ENCODE measurements around the gene ITPK1. TPM values are rescaled to one million over a fixed set of nuclear protein-coding genes. Genes with fewer than 3 reads are reported as not detected.
A peak's percentile ranks its signal among the peaks of the same experiment; 100 is the strongest.

The ITPK1 gene
- total RNA-seq, 2 experiments from 2014 or later, result 17.8 to 34.7 TPM

DNA sequence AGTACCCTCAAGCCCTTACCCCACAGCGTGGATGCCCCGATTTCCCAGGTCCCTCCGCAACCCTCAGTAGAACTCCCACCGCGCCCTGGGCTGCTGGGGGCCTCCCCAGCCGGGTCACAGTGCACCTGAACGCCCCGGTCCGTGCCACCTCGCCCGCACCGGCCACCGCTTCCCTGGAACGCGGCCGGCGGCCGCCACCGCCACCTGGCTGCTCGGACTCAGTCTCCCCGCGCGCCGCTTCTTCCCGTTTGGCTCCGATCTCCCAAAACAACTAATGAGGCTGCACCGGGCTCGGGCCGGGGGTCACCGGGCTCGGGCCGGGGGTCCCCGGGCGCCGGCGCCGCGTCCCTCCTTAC lies 1.0 kb downstream of the ITPK1 start:
- H2AFZ ChIP-seq (ENCODE audit: low read length), result peak overlapping the region; percentile 72
- H3K4me1 ChIP-seq (ENCODE audit: insufficient read depth, low read length, poor library complexity, severe bottlenecking), result peaks cover 27% of the 10 kb centered on the region
- H3K79me2 ChIP-seq (ENCODE audit: insufficient read depth, low read depth, low read length), result no peaks in the 10 kb centered on the region
- no peak for TF ChIP-seq EZH2phosphoT487 (IDR thresholded peaks at IDR 0.05; ENCODE audit: borderline replicate concordance, low read depth, low read length)
- TF ChIP-seq, protein P1, sequence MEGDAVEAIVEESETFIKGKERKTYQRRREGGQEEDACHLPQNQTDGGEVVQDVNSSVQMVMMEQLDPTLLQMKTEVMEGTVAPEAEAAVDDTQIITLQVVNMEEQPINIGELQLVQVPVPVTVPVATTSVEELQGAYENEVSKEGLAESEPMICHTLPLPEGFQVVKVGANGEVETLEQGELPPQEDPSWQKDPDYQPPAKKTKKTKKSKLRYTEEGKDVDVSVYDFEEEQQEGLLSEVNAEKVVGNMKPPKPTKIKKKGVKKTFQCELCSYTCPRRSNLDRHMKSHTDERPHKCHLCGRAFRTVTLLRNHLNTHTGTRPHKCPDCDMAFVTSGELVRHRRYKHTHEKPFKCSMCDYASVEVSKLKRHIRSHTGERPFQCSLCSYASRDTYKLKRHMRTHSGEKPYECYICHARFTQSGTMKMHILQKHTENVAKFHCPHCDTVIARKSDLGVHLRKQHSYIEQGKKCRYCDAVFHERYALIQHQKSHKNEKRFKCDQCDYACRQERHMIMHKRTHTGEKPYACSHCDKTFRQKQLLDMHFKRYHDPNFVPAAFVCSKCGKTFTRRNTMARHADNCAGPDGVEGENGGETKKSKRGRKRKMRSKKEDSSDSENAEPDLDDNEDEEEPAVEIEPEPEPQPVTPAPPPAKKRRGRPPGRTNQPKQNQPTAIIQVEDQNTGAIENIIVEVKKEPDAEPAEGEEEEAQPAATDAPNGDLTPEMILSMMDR (conservative IDR thresholded peaks at IDR 0.05; ENCODE audit: low read length), result peak; percentile 23; the same call in 1 of the 2 replicates
- ChIA-PET CTCF (ENCODE audit: unreplicated experiment) (no interaction called here), POLR2A (no interaction called here)
- BruUV-seq (replicated peaks), result no TSS peak
- peak; percentile 32 for DNase-seq (ENCODE audit: low spot score)
- 0 out of 2 replicates have a peak, but pooled peaks cover 3% of the 10 kb centered on the region for H4K20me1 ChIP-seq (ENCODE audit: insufficient read depth, low read length)
- intact Hi-C loops (cut with micrococcal nuclease; ENCODE audit: unreplicated experiment), result loop anchor here (1.0 to 10.0 kb wide), 4 partner anchors 70 to 220 kb away; partner anchors contain the start of genes BTBD7, GON7, LYSET and MOAP1
- H3K27ac ChIP-seq (ENCODE audit: low read depth, low read length, poor library complexity, severe bottlenecking), result peak overlapping the region; percentile 3
- no peaks in the 10 kb centered on the region for H3K9me3 ChIP-seq (ENCODE audit: low read length)
- no peaks in the 10 kb centered on the region for H3K36me3 ChIP-seq (ENCODE audit: insufficient read depth, low read length)
- peak overlapping the region; percentile 89 for H3K4me2 ChIP-seq (ENCODE audit: low read length)
- peak overlapping the region; percentile 81 for H3K4me3 ChIP-seq (ENCODE audit: low read depth, low read length, poor library complexity, severe bottlenecking)
- H3K9me2 ChIP-seq (ENCODE audit: insufficient read depth, low read length), result no peaks in the 10 kb centered on the region

DNA sequence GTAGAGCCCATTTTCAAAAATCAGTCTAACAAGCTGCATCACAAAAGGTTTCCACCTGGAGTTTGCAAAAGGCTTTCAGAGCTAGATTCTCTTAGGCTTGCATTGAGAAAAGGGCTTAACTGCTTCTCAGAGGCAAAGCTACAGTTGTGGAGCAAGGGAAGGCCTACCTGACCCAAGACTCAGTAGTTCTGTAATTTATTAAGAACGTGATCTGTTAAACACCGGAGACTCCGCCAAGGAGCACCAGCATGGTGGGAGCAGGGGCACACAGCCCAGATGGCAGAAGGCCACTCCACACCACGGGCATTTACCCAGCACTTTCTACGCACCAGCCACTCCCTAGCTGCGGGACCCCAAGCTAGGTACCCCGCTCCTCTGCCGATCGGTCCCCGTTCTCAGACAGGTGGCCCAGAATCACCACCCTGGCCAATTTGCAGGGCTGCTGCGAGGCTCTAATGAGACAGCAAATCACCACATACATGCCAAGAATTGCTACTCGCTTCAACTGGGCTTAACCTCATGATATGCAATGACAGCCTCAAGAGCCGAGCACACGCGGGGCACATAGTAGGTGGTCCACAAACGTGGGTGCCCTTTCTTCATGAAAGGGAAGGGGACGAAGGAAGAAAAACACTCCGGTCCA lies 1.5 kb downstream of the ITPK1 start:
- H3K79me2 ChIP-seq (ENCODE audit: insufficient read depth, low read depth, low read length), result no peaks in the 10 kb centered on the region
- no TSS peak for BruUV-seq (replicated peaks)
- peak overlapping the region; percentile 81 for H3K4me3 ChIP-seq (ENCODE audit: low read depth, low read length, poor library complexity, severe bottlenecking)
- no peaks in the 10 kb centered on the region for H3K9me2 ChIP-seq (ENCODE audit: insufficient read depth, low read length)
- no peak overlapping the region for H3K27ac ChIP-seq (ENCODE audit: low read depth, low read length, poor library complexity, severe bottlenecking)
- DNase-seq (ENCODE audit: low spot score), result peak; percentile 23
- 0 out of 2 replicates have a peak, but pooled peaks cover 3% of the 10 kb centered on the region for H4K20me1 ChIP-seq (ENCODE audit: insufficient read depth, low read length)
- H3K4me1 ChIP-seq (ENCODE audit: insufficient read depth, low read length, poor library complexity, severe bottlenecking), result peaks cover 27% of the 10 kb centered on the region
- ChIA-PET POLR2A (no interaction called here), CTCF (ENCODE audit: unreplicated experiment) (interaction anchor here (1.0 to 1.7 kb wide), 5 partner anchors 47 to 123 kb away, joined by 3 to 6 read pairs (median 4); partner anchors contain the start of genes GON7 and UBR7)
- H3K36me3 ChIP-seq (ENCODE audit: insufficient read depth, low read length), result no peaks in the 10 kb centered on the region
- H3K4me2 ChIP-seq (ENCODE audit: low read length), result peak overlapping the region; percentile 89
- H3K9me3 ChIP-seq (ENCODE audit: low read length), result no peaks in the 10 kb centered on the region
- no peak for TF ChIP-seq EZH2phosphoT487 (IDR thresholded peaks at IDR 0.05; ENCODE audit: borderline replicate concordance, low read depth, low read length)
- H2AFZ ChIP-seq (ENCODE audit: low read length), result peak overlapping the region; percentile 72; the same call in 1 of the 2 replicates
- intact Hi-C loops (cut with micrococcal nuclease; ENCODE audit: unreplicated experiment), result loop anchor here (2.0 to 10.0 kb wide), 3 partner anchors 71 to 221 kb away; partner anchors contain the start of genes BTBD7, GON7, LYSET and MOAP1

DNA sequence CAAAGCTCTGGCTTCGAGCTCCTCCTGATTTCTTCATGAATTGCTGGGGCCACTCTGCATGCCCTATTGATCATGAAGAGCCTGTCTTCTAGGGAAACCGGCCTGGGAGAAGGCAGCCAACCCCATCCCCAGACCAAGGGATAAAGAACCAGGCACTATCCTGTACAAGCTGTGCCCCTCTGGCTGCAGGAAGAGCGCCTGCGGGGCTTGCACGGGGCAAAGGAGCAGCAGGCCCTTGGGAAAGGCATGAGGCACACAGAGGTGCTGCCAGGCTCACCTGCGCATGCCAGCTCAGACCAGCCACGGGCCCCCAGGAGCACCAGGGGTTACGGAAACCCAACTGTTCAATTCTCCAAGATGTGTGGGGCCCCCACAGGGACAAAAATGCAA lies 2.1 kb downstream of the ITPK1 start:
- CTCF ChIA-PET (ENCODE audit: unreplicated experiment), result interaction anchor here (0.8 to 1.7 kb wide), 8 partner anchors 15 to 123 kb away, joined by 3 to 7 read pairs (median 4); partner anchors contain the start of genes GON7 and UBR7
- peak overlapping the region; percentile 57; the same call in 1 of the 2 replicates for H2AFZ ChIP-seq (ENCODE audit: low read length)
- TF ChIP-seq, protein P1 (conservative IDR thresholded peaks at IDR 0.05; ENCODE audit: low read length), result no peak
- no peak for TF ChIP-seq EZH2phosphoT487 (IDR thresholded peaks at IDR 0.05; ENCODE audit: borderline replicate concordance, low read depth, low read length)
- no peak for DNase-seq (ENCODE audit: low spot score)
- peaks cover 30% of the 10 kb centered on the region for H3K4me1 ChIP-seq (ENCODE audit: insufficient read depth, low read length, poor library complexity, severe bottlenecking)
- H4K20me1 ChIP-seq (ENCODE audit: insufficient read depth, low read length), result 0 out of 2 replicates have a peak, but pooled peaks cover 3% of the 10 kb centered on the region
- POLR2A ChIA-PET, result interaction anchor here (1.1 to 1.5 kb wide), 3 partner anchors 65 to 81 kb away, joined by 3 to 5 read pairs (median 3); partner anchors contain the start of gene MOAP1
- H3K4me2 ChIP-seq (ENCODE audit: low read length), result peak overlapping the region; percentile 89
- H3K9me3 ChIP-seq (ENCODE audit: low read length), result no peaks in the 10 kb centered on the region
- BruUV-seq (replicated peaks), result no TSS peak
- H3K9me2 ChIP-seq (ENCODE audit: insufficient read depth, low read length), result no peaks in the 10 kb centered on the region
- H3K79me2 ChIP-seq (ENCODE audit: insufficient read depth, low read depth, low read length), result no peaks in the 10 kb centered on the region
- intact Hi-C loops (cut with micrococcal nuclease; ENCODE audit: unreplicated experiment), result loop anchor here (1.0 to 10.0 kb wide), 5 partner anchors 26 to 221 kb away; partner anchors contain the start of genes BTBD7, GON7, LYSET and MOAP1
- no peaks in the 10 kb centered on the region for H3K36me3 ChIP-seq (ENCODE audit: insufficient read depth, low read length)
- H3K4me3 ChIP-seq (ENCODE audit: low read depth, low read length, poor library complexity, severe bottlenecking), result peak overlapping the region; percentile 81
- H3K27ac ChIP-seq (ENCODE audit: low read depth, low read length, poor library complexity, severe bottlenecking), result peak overlapping the region; percentile 41

All from OCI-LY7 (cell line).